ENCODE data around the gene CLIP1.
"Not testable (repeated sequence)": the region's sequence is repeated elsewhere in the genome, so short reads cannot be mapped to it uniquely, and the experiment has no call there.

The CLIP1 gene

GRCh38 chr12:122362755-122363154, 59.7 kb downstream of the CLIP1 start:
- no peak overlapping the region for H3K4me3 ChIP-seq (ENCODE audit: control insufficient read depth, low read depth, low read length)
- no peak for TF ChIP-seq CTCF (conservative IDR thresholded peaks at IDR 0.05; ENCODE audit: control insufficient read depth, insufficient read depth, low read depth, low read length)
- DNase-seq (ENCODE audit: low read depth): no peak

DNA sequence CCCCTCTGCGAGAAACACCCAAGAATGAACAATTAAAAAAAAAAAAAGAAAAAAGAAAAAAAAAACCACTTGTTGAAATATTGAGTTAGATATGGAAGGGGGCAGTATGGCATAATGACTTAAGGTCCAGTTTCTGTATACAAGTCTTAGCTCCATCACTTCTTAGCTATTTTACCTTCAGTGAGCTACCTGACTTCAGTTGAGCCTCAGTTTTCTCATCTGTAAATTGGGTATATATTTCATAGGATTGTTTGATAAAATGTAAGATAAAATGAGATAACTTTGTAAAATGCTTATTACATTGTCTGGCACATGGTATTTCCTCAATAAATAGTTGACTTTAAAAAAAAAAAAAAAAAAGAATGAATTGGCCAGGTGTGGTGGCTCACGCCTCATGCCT, 64.1 kb downstream of the CLIP1 start:
- not testable (repeated sequence) for H3K4me3 ChIP-seq (ENCODE audit: control insufficient read depth, low read depth, low read length); DNase-seq (ENCODE audit: low read depth)

- DNase-seq (ENCODE audit: low read depth); H3K4me3 ChIP-seq (ENCODE audit: control insufficient read depth, low read depth, low read length): not testable (repeated sequence)
Measured at GRCh38 chr12:122357536-122357935, 64.9 kb downstream of the CLIP1 start.

- not testable (repeated sequence) for DNase-seq (ENCODE audit: low read depth); H3K4me3 ChIP-seq (ENCODE audit: control insufficient read depth, low read depth, low read length)
Measured at GRCh38 chr12:122356991-122357390, 65.5 kb downstream of the CLIP1 start.

DNA sequence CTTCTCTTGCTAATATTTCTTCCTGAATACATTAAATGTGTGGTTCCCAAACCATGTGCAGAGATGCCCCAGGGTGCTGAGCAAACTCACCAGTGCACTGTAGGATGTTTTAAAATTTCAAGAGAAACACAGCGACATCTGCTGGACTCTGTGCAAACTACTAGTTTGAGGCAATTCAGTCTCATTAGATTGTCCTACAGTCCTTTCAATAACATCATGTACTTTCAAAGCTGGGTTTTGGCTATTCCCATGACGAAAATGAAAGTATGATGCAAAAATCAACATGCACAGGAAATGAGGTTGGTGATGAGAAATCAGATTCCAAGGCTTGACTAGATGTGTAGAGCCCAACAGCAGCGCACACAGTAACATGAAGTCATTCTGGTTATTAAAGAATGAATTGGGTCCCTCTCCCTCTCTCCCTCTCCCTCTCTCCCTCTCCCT, 66.3 kb downstream of the CLIP1 start:
- no peak overlapping the region for H3K4me3 ChIP-seq (ENCODE audit: control insufficient read depth, low read depth, low read length)
- peak; percentile 77 for DNase-seq (ENCODE audit: low read depth)
- peak; percentile 79 for TF ChIP-seq CTCF (conservative IDR thresholded peaks at IDR 0.05; ENCODE audit: control insufficient read depth, insufficient read depth, low read depth, low read length)

DNA sequence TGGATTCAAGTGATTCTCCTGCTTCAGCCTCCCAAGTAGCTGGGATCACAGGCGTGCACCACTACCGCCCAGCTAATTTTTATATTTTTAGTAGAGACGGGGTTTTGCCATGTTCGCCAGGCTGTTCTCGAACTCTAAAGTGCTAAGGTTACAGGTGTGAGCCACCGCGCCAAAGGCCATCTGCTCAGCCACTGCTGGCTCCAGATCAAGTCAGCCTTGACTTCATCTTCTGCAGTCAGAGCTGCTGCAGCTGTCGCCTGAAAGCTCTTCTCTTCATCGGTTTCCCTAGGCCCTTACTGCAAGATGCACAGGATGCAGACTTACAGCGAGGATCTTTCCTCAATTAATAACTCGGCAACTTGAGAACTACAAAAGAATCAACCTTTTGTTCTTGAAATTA, 66.8 kb downstream of the CLIP1 start:
- no peak overlapping the region for H3K4me3 ChIP-seq (ENCODE audit: control insufficient read depth, low read depth, low read length)
- TF ChIP-seq CTCF (conservative IDR thresholded peaks at IDR 0.05; ENCODE audit: control insufficient read depth, insufficient read depth, low read depth, low read length): no peak
- DNase-seq (ENCODE audit: low read depth): no peak

DNA sequence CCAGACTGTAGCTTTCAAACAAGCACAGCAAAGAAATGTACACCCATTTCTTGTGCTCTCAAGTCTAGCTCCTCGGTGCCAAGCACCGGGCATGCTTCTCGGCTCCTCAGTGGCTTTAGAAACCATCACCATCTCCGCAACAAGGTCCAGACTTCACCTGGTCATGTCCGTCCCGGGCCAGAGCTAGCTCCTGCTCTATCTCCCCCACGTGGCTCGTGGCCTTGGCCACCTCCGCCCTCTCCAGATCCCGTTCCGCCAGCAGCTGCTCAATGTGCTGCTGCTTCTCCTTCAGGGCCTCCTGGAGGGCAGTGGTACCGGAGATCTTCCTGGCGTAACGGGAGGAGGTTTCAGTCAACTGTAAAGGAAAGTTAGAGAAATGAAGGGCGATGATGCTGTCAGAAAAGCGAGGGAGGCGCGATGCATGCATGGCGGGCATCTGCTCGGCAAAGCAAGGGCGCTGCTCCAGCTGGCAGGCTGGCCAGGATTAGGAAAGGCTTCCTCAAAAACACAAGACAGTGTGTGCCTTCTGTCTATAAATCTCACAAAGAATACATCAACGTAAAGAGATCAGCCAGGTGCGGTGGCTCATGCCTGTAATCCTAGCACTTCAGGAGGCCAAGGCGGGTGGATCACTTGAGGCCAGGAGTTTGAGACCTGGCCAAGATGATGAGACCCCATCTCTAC, 67.4 kb downstream of the CLIP1 start:
- H3K4me3 ChIP-seq (ENCODE audit: control insufficient read depth, low read depth, low read length): no peak overlapping the region
- DNase-seq (ENCODE audit: low read depth): no peak
- TF ChIP-seq CTCF (conservative IDR thresholded peaks at IDR 0.05; ENCODE audit: control insufficient read depth, insufficient read depth, low read depth, low read length): no peak

DNA sequence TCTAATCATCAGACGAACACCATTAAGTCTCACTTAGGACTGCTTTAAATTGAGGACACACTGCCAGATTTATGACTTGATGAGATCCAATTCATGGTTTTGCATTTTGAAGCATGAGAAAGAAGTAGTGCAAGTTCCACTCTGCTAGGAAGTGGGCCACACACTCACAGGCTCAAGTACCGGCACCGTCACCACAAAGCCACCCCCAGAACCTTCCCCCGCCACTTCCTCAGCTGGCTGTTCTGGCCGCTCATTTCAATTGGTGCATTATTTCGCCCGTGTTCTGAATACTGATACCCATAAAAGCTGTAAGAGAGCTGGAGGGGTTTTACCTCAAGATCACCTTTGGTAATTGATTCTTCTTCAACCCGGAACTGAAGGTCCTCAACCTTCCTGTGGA, 70.1 kb downstream of the CLIP1 start:
- no peak overlapping the region for H3K4me3 ChIP-seq (ENCODE audit: control insufficient read depth, low read depth, low read length)
- TF ChIP-seq CTCF (conservative IDR thresholded peaks at IDR 0.05; ENCODE audit: control insufficient read depth, insufficient read depth, low read depth, low read length): no peak
- DNase-seq (ENCODE audit: low read depth): no peak
